HG03103 (cell line): ENCODE results near the gene RAD51C.
"Not testable (repeated sequence)": the region's sequence is repeated elsewhere in the genome, so short reads cannot be mapped to it uniquely, and the experiment has no call there.

ENCODE experiments used
- ATAC-seq: cut with Tn5 transposase; IDR thresholded peaks from one replicate; pipeline ENCODE4 v1.9.1; 2021; ENCODE audit warnings: low read depth; ENCODE audit not compliant: unreplicated experiment

Gene RAD51C

DNA sequence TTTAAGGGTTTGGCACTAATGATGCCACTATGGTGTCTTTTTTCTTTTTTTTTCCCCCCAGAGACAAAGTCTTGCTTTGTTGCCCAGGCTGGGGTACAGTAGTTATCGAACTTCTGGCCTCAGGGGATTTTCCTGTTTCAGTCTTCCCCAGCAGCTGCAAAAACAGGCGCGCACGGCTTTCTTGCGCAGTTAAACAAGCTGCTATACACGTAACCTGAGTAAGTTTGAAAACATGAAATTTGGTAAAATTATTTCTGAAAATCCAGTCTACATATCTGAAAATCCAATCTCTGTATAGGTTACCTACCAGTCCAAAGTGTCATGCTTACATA, 12.4 kb upstream of the RAD51C start:
- no peak for ATAC-seq

DNA sequence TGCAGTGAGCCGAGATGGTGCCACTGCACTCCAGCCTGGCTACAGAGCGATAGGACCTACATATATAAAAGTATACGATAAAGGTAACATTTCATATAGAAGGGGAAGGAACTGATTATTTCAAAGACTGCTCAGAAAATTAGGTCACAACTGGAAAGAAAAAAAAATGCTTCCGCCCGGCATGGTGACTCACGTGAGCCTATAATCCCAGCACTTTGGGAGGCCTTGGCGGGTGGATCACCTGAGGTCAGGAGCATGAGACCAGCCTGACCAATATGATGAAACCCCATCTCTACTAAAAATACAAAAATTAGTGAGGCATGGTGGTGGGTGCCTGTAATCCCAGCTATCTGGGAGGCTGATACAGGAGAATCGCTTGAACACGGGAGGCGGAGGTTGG, 8.4 kb upstream of the RAD51C start:
- no peak for ATAC-seq

DNA sequence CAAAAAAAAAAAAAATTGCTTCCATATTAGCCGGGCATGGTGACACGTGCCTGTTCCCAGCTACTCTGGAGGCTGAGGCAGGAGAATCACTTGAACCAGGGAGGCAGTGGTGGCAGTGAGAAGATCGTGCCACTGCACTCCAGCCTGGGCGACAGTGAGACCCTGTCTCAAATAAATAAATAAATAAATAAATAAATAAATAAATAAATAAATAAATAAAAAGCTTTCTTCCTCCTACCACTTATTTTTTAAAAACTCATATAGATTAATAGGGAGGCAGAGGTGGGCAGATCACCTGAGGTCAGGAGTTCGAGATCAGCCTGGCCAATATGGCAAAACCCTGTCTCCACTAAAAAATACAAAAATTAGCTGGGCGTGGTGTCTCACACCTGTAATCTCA, 7.9 kb upstream of the RAD51C start:
- ATAC-seq = not testable (repeated sequence)

DNA sequence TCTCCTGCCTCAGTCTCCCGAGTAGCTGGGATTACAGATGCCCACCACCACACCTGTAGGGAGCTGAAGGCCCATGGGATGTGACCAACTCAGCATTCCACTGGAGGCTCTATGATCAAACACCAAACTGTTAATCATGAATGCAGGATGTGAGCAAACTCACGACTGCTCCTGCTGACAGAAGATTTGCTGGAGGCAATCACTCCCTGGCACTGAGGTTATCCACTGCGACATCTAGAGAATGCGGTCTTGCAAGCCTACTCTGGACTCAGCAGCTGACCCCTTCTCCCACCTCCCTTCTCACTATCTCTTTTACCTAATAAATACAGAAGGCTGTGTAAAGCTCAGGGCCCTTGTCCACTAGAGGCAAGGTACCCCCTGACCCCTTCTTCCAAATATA, 5.4 kb upstream of the RAD51C start:
- no peak for ATAC-seq

DNA sequence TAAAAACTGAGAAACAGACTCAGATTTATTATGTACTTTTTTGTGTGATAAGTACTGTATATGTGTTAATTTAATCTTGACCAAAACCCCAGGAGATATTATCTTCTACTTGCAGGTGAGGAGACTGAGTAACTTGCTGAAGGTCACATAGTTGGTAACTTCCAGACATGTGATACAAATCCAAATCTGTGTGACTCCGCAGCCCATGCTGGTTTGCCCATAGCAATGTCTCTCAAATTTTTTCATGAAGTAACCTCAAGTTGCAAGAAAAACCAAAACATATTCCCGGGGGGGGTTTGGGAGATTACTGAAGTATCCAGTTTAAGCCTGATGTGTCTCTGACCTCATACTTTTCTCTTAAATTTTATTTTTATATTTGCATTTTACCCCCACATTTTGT, 3.9 kb upstream of the RAD51C start:
- no peak for ATAC-seq

DNA sequence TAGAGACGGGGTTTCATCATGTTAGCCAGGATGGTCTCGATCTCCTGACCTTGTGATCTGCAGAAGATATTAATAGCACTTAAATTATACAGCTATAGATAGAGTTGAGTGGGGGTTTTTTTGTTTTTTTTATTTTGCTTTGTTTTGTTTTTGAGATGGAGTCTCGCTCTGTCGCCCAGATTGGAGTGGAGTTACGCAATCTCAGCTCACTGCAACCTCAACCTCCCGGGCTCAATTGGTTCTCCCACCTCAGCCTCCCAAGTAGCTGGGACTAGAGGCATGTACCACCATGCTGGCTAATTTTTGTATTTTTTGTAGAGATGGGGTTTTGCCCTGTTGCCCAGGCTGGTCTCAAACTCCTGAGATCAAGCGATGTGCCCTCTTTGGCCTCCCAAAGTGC, 2.4 kb upstream of the RAD51C start:
- ATAC-seq = not testable (repeated sequence)

DNA sequence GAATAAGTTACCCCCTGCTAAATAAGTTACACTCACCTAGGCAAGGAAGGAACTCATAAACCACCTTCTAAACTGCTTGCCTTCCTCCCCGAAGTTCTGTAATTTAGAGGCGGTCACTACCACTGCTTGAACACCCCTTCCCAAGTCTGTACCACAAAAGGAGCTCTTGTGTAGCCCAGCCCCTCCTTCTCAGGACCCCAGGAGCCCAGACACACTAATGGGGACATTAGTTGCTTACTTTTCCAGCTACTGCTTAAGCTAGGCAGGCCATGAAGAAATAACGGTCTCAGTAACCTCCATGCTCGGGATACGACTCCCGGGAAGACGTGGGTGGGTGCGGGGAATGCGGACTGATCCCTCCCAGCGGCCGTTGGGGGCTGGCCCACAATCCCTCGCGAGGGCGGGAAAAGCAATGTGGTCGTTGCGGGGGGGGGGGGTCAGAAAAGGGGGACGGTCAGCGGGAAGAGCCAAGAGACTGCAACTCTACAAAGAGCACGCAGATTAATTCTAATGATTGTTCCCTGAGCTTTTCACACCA, 632 bp upstream of the RAD51C start, which contains the start of gene TEX14:
Gene TEX14, minus strand, starts transcription at position 345 of the 538 bp plus-strand sequence. CDS start 40,044 bp downstream, outside the sequence.
- no peak for ATAC-seq

DNA sequence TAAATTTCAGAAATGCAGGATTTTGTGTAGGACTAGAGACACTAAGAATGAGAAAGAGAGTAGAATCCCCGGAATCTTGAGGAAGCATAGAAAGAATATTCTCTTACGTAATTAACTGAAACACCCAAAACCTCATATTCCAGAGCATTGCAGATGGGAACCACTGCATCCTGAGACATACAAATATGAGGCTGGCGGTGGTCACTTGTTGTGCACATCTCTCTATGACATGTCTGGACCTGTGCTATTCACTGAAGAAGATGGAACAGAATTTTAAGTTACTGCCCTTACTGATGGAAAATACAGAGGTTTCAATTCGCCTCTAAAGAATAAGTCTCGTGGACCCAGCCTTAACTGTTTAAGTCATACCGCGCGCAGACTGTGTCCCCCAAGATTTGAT, 806 bp downstream of the RAD51C start:
- ATAC-seq = no peak

DNA sequence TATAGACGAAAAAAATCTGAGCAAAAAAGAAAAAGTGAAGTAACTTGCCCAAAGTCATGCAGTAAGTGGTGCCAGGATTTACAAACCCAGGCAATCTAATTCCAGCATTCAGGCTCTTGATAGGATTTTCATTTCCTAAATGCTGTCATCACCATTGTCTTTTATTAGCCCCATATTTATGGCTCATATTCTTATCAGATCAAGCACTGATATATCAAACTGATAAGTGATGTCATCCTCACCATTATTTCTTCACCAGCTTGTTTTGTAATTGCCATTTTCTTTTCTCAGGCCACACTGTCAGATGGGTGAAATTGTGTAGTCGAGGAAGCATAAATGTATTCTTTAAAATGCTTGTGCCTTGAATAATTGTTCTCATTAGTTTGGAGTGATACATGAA, 1.3 kb downstream of the RAD51C start:
- ATAC-seq = no peak

DNA sequence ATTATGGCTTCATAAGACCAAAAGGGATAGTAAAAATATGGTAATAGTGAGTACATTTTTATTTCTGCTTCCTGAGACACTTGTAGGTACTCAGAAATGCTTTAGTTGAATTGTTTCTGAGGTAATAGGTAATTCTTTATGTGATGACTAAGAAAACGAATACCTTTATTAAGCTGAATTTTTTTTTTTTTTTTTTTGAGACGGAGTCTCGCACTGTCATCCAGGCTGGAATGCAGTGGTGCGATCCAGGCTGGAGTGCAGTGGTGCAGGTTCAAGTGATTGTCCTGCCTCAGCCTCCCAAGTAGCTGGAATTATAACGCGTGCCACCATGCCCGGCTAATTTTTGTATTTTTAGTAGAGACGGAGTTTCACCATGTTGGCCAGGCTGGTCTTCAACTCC, 1.9 kb downstream of the RAD51C start:
- no peak for ATAC-seq

DNA sequence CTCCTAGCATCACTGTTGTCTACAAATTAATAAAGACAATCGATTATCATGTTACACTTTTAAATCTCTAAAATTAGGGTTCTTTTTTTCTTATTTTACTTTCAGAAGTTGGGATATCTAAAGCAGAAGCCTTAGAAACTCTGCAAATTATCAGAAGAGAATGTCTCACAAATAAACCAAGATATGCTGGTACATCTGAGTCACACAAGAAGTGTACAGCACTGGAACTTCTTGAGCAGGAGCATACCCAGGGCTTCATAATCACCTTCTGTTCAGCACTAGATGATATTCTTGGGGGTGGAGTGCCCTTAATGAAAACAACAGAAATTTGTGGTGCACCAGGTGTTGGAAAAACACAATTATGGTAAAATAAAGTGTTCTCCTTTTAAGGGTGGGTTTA, 2.4 kb downstream of the RAD51C start:
- no peak for ATAC-seq

DNA sequence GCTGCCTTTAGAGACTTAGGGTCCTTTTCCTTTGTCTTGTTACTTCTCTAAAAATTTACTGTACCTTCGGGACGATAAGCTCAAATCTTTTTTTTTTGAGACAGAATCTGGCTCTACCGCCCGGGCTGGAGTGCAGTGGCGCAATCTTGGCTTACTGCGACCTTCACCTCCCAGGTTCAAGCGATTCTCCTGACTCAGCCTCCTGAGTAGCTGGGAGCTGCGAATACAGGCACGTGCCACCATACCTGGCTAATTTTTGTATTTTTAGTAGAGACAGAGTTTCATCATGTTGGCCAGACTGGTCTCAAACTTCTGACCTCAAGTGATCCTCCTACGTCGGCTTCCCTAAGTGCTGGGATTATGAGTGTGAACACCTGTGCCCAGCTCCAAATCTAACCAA, 7.4 kb downstream of the RAD51C start:
- ATAC-seq = no peak

DNA sequence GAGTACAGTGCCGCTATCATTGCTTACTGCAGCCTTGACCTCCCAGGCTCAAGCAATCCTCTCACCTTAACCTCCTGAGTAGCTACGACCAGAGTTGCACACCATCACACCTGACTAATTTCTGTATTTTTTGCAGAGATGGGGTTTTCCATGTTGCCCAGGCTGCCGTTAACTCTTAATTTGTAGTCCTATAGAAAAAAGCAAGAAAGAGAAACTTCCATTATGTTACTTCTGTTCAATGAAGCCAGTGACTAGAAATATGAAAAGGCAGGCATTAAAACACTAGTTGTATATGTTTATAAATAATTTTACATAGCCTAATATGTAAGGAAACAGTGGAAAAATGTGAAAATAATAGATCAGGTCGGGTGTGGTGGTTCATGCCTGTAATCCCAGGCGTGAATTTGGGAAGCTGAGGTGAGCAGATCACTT, 9.7 kb downstream of the RAD51C start:
- no peak for ATAC-seq

DNA sequence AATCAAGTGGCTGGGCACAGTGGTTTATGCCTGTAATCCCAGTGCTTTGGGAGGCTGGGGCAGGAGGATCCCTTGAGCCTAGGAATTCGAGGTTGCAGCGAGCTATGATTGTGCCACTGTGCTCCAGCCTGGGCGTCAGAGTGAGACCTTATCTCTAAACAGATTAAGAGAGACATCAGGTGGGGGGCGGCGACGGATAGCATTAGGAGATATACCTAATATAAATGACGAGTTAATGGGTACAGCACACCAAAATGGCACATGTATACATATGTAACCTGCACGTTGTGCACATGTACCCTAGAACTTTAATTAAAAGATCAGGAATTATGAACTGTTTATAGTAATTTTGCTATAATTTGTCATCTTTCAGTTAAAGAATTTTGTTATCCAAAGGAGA, 10.3 kb downstream of the RAD51C start:
- ATAC-seq = no peak

DNA sequence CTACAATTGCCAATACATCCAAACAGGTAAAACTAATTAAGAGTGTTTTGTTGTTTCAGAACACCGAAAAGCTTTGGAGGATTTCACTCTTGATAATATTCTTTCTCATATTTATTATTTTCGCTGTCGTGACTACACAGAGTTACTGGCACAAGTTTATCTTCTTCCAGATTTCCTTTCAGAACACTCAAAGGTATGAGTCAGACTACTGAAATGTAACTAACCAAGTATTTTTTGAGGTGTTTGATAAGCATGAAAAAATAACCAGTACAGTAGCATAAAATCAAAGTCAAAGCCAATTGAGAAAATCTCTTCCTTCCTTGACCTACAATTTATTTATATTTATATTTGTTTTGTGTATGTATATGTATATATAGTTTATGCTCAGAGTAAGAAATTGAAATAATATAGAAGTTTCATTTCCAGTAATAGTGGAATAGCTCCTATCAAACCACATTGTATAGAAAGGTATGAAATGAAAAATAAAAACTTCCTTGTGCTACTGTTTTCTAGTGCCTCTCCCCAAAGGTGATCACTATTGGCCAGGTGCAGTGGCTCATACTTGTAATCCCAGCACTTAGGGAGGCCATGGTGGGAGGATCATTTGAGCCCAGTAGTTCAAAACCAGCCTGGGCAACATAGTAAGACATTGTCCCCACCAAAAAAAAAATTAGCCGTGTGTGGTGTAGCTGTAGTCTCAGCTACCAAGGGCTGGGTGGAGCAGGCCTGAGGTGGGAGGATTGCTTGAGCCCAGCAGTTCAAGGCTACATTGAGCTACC, 10.9 kb downstream of the RAD51C start:
- no peak for ATAC-seq

DNA sequence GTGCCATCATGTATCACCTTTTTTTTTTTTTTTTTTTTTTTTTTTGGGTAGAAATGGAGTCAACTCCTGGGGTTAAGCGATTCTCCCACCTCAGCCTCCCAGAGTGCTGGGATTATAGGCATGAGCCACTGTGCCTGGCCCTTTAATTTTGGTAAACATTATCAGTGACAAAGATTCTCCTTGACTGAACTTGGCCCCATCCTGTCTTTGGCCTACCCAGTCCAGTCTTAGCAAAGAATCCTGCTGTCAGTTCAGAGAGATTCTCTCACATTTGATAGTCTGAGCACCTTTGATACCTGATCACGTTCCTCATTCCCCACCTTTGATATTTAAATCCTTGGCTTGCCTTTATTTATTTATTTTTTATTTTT, 11.5 kb downstream of the RAD51C start:
- no peak for ATAC-seq

DNA sequence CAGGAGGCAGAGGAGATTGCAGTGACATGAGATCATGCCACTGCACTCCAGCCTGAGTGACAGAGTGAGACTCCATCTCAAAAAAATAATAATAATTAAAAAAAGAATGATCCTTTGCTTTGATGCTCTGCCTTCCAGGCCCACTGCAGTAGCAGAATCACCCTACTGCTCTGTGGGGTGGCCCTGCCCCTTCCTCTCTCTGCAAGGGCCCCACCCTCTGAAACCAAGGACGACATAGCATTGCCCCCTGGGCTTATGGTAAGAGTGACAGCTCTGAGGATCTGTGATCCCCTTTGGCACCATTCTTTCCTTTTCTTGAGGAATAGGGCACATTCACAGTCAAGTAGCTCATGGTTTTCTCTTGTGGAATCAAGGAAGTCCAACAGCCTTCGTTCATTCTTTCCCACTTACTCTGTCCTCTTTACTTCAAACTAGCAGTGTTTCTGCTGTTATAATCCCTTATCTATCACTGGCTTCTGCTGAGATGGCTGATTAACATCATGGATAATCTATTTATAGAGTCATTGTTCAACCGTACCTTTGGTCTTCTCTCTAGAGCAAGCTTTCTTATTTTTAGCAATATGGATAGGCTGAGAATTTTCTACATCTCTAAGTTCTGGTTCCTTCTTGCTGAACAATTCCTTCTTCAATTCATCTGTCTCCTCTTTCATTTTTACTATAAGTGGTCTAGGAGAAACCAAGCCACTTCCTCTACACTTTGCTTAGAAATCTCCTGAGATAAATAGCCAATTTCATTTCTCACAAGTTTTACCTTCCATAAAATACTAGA, 14.1 kb downstream of the RAD51C start:
- no peak for ATAC-seq

DNA sequence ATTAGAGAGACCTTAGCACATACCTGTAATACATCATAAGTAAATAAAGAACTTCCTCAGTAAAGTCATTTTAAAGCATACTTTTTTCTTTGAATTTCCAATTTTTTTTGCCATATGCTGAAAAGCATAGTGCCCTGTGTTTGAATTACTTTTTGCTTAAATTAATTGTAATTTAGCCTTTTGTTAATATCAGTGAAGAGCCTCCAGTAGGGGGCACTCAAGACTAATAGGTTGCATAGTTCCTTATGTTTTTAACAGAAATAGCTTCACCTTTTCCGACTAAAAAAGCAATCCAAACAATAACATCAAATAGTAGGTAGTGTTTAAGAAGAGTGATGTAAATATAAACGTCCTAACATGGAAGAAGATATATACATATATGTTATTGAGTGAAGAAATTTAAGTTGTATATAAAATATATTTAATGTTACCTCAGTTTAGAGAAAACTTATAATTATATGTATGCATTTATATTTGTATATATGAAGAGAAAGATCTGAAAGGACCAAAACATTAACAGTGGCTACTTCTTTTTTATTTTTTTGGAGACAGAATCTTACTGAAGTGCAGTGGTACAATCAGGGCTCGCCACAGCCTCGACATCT, 18.6 kb downstream of the RAD51C start:
- no peak for ATAC-seq

DNA sequence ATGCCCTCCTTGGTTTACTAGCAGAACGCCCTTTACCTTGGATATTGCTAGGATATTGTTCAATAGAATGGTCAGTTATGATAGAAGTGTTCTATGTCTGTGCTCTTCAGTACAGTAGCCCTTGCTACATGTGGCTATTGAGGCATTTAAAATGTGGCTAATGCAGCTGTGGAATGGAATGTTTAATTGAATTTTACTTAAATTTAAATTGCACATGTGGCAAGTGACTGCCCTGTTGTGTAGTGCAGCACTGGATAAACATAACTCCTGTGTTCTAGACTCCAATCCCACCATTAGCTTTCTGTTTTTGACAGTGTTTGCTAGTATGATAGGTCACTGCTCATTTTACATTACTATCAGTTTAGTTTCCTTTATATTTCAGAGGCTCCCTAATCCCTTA, 29.9 kb downstream of the RAD51C start:
- no peak for ATAC-seq

DNA sequence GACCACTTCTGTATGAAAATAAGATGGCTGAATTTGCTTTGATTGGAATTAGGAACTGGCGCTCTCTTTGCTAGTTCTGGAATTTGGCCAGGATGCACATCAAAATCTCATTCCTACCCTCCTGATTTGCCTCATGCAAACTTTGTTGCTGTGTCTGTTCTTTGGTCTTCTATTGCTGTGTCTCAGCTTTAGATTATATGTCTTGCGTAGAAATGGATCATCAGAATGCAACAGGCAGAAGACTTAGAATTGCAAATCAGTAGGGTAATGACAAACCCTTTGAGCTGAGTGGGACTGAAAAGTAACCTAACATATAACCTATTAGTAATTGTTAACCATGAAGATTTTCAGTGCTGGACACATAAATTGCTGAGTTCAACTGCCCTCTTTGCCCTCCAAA, 30.3 kb downstream of the RAD51C start:
- ATAC-seq = no peak

DNA sequence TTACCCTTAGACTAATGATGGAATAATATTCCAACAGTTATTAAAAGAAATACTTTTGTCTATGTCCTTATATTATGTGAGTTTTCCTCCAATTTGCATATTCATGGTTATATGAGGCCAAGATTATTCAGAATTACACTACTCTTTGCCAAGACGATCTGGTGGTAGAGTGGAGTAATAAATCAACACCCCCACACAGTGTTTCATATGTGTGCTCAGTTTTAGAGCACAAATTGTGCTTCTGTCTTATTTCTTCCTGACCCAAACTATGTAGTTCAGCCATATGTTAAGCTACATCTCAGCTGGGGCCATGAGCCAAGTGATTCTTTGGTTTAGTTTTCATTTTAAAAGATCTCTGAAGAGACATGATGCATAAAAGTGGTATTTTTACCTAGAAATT, 36.4 kb downstream of the RAD51C start:
- no peak for ATAC-seq
